H1 (cell line): Measurements from ENCODE around the gene TLX1. TPM values are rescaled to one million over a fixed set of nuclear protein-coding genes. Genes with fewer than 3 reads are reported as not detected.

ENCODE experiments used
- BCL11A ChIP-seq, 2 experiments: IDR thresholded peaks; one replicate each; pipeline ENCODE4 v1.6.1; 2011; ENCODE audit warnings: low read depth in 2 of 2, low read length in 2 of 2, mild to moderate bottlenecking in 2 of 2
- CEBPB ChIP-seq: IDR thresholded peaks from 2 replicates; pipeline ENCODE4 v1.6.1; 2012; ENCODE audit warnings: low read depth, low read length
- EP300 ChIP-seq, 2 experiments: IDR thresholded peaks; 1 replicate in 1 of 2; 2 replicates in 1 of 2; pipeline ENCODE4 v1.6.1; 2011 to 2012; ENCODE audit warnings: low read depth in 2 of 2, low read length in 2 of 2, mild to moderate bottlenecking in 2 of 2, borderline replicate concordance in 1 of 2, inconsistent platforms in 1 of 2, moderate library complexity in 1 of 2
- EZH2 ChIP-seq: fragments of 200-600 bp; sonication (generic); IDR thresholded peaks from 2 replicates; pipeline ENCODE4 v1.7.1; 2012; ENCODE audit warnings: low read depth, mild to moderate bottlenecking, moderate library complexity, low read length, inconsistent platforms; ENCODE audit not compliant: severe bottlenecking
- FOSL1 ChIP-seq: IDR thresholded peaks from 2 replicates; pipeline ENCODE4 v1.6.1; 2011; ENCODE audit warnings: mild to moderate bottlenecking, low read depth, low read length, moderate library complexity; ENCODE audit not compliant: insufficient read depth
- GTF2F1 ChIP-seq: IDR thresholded peaks from 2 replicates; pipeline ENCODE4 v1.6.1; 2012; ENCODE audit warnings: low read depth, low read length, improper control_type of control experiment, borderline replicate concordance
- HDAC2 ChIP-seq, 2 experiments: fragments of 300-600 bp in 1 of 2; sonication (generic) in 1 of 2; IDR thresholded peaks; 2 replicates each; pipeline ENCODE4 v1.6.1; 2011 to 2012; ENCODE audit warnings: low read depth in 2 of 2, low read length in 2 of 2, mild to moderate bottlenecking in 2 of 2, moderate library complexity in 2 of 2, borderline replicate concordance in 1 of 2, inconsistent platforms in 1 of 2
- HDAC6 ChIP-seq: IDR thresholded peaks from one replicate; pipeline ENCODE4 v1.7.1; 2012; ENCODE audit warnings: low read depth, mild to moderate bottlenecking, inconsistent platforms, low read length, moderate library complexity
- JUND ChIP-seq: IDR thresholded peaks from 2 replicates; pipeline ENCODE4 v1.6.1; 2011; ENCODE audit warnings: mild to moderate bottlenecking, improper control_type of control experiment, low read length
- MAFK ChIP-seq: IDR thresholded peaks from 2 replicates; pipeline ENCODE4 v1.6.1; 2012; ENCODE audit warnings: low read depth, mild to moderate bottlenecking, improper control_type of control experiment, low read length
- PHF8 ChIP-seq: fragments of 200-600 bp; sonication (generic); conservative IDR thresholded peaks from 2 replicates; pipeline ENCODE4 v1.7.1; 2012; ENCODE audit warnings: low read depth, mild to moderate bottlenecking, inconsistent platforms, low read length, moderate library complexity
- POLR2AphosphoS5 ChIP-seq: IDR thresholded peaks from 2 replicates; pipeline ENCODE4 v1.6.1; 2011; ENCODE audit warnings: low read depth, low read length
- RBBP5 ChIP-seq: IDR thresholded peaks from 2 replicates; pipeline ENCODE4 v1.7.1; 2012; ENCODE audit warnings: low read depth, mild to moderate bottlenecking, inconsistent platforms, low read length, moderate library complexity, borderline replicate concordance
- RXRA ChIP-seq: IDR thresholded peaks from 2 replicates; pipeline ENCODE4 v1.6.1; 2011; ENCODE audit warnings: low read depth, mild to moderate bottlenecking, low read length, moderate library complexity; ENCODE audit not compliant: insufficient read depth
- SAP30 ChIP-seq: fragments of 300-600 bp; sonication (generic); IDR thresholded peaks from 2 replicates; pipeline ENCODE4 v1.7.1; 2012; ENCODE audit warnings: low read length, moderate library complexity, mild to moderate bottlenecking, inconsistent platforms; ENCODE audit not compliant: insufficient read depth, insufficient replicate concordance
- SIRT6 ChIP-seq: IDR thresholded peaks from one replicate; pipeline ENCODE4 v1.7.1; 2012; ENCODE audit warnings: low read length, inconsistent platforms
- SP4 ChIP-seq: IDR thresholded peaks from 2 replicates; pipeline ENCODE4 v1.6.1; 2012; ENCODE audit warnings: low read length, inconsistent platforms
- SUZ12 ChIP-seq: fragments of 200-600 bp; sonication (generic); IDR thresholded peaks from 2 replicates; pipeline ENCODE4 v1.6.1; 2012; ENCODE audit warnings: mild to moderate bottlenecking, inconsistent platforms, low read length, moderate library complexity, mixed read lengths
- TEAD4 ChIP-seq: IDR thresholded peaks from 2 replicates; pipeline ENCODE4 v1.6.1; 2012; ENCODE audit warnings: low read depth, low read length, inconsistent platforms, mixed read lengths
- polyA plus RNA-seq, 7 experiments: library from polyadenylated mRNA; depleted of rRNA in 3 of 7; stranded (reverse) in 5 of 7; unstranded in 2 of 7; fragments of >200 nt in 5 of 7; fragments of 200-250 nt in 2 of 7; gene quantifications; 1 replicate in 5 of 7; 2 replicates in 1 of 7; 4 replicates in 1 of 7; pipeline versions ENCODE4 v1.2.1 to v1.2.3, GENCODE V29; 2011 to 2013; ENCODE audit warnings: missing spikeins in 2 of 7, mixed read lengths in 2 of 7
- total RNA-seq: library from RNA; stranded (reverse); fragmentation: NEBNext Ultra II Directional; extraction: Animal tissue kit (Norgen Biotek cat#: 25700); gene quantifications from 2 replicates; pipeline ENCODE4 v1.2.1, GENCODE V29; 2021
- TF ChIP-seq, protein P1 (sequence below), 3 experiments: IDR thresholded peaks; 1 replicate in 2 of 3; 2 replicates in 1 of 3; pipeline versions ENCODE4 v1.5.1 to v1.6.1; 2011; ENCODE audit warnings: low read length in 3 of 3, mild to moderate bottlenecking in 3 of 3, inconsistent platforms in 2 of 3, low read depth in 1 of 3, moderate library complexity in 1 of 3; ENCODE audit not compliant: insufficient read depth in 1 of 3; ENCODE audit errors: control extremely low read depth in 1 of 3

Gene TLX1
- total and polyA plus RNA-seq, 2 of the 8 experiments (the other 6 are each of a cell fraction or from before 2014, with no cell fraction given), result not detected

DNA sequence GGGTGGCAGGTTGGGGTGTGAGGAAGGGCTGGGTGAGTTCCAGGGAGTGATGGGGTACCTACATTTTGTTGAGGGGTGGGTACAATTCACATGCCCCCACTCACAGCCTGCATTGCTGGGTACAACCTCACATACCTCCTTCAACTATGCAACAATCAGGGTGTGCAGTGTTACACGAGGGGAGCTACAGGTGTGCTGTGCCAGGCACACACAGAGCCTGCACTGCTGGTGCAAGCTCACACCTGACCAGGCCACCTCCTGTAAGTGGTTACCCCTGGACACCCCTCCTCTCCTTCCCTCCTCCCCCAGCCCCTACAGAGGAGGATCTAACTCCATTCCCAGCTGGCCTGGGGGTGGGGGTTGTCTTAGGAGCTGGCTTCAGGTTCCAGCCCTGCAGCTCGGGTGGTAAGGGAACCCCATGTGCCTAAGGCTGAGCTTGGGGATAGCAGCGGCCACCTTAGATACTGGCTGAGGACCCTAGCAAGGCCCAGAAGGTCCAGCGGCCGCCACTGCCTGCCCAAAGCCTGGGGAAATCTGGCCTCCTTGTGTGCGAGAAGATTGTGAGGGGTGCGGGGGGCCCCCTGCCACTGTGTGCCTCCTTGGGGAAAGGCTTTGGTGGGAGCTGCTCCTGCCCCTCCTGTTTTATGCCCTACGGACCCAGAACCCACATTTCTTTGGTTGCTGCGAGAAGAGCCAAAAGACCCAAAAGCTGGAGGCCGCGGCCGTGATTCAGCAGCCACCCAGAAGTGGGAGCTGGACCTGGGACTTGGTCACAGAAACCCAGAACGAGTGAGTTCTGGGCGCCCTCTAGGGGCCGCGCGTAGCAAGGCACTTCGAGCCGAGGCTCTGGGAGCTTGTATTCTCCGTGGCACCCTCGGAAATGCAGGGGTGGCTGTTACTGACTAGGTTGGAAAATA lies 10.8 kb downstream of the TLX1 start (continued):
- TF ChIP-seq, protein P1, sequence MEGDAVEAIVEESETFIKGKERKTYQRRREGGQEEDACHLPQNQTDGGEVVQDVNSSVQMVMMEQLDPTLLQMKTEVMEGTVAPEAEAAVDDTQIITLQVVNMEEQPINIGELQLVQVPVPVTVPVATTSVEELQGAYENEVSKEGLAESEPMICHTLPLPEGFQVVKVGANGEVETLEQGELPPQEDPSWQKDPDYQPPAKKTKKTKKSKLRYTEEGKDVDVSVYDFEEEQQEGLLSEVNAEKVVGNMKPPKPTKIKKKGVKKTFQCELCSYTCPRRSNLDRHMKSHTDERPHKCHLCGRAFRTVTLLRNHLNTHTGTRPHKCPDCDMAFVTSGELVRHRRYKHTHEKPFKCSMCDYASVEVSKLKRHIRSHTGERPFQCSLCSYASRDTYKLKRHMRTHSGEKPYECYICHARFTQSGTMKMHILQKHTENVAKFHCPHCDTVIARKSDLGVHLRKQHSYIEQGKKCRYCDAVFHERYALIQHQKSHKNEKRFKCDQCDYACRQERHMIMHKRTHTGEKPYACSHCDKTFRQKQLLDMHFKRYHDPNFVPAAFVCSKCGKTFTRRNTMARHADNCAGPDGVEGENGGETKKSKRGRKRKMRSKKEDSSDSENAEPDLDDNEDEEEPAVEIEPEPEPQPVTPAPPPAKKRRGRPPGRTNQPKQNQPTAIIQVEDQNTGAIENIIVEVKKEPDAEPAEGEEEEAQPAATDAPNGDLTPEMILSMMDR (IDR thresholded peaks at IDR 0.05; ENCODE audit: control extremely low read depth in 1 of 3, insufficient read depth in 1 of 3, low read depth in 1 of 3, low read length in 3 of 3), result peak in 2 of 3 experiments; percentile 93 to 95; a peak in 3 of 4 replicates
- TF ChIP-seq FOSL1 (no peak), PHF8 (no peak), CEBPB (no peak), MAFK (0 out of 2 replicates have a peak, but pooled peaks have one; percentile 27), HDAC6 (no peak), SUZ12 (peak; percentile 60; the same call in 1 of the 2 replicates), GTF2F1 (no peak), POLR2AphosphoS5 (no peak), SIRT6 (no peak), BCL11A (IDR thresholded peaks at IDR 0.05; ENCODE audit: low read depth in 2 of 2, low read length in 2 of 2) (no peak), EP300 (IDR thresholded peaks at IDR 0.05; ENCODE audit: borderline replicate concordance in 1 of 2, low read depth in 2 of 2, low read length in 2 of 2) (no peak), TEAD4 (no peak), SAP30 (no peak), HDAC2 (IDR thresholded peaks at IDR 0.05; ENCODE audit: borderline replicate concordance in 1 of 2, low read depth in 2 of 2, low read length in 2 of 2) (no peak), JUND (no peak), SP4 (no peak), RXRA (no peak), EZH2 (no peak), RBBP5 (no peak)
